ENCODE results near the gene BCL2A1.
"Not testable (repeated sequence)": the region's sequence is repeated elsewhere in the genome, so short reads cannot be mapped to it uniquely, and the experiment has no call there.

Gene BCL2A1

GRCh38 chr15:79970624-79971434, at the start of gene BCL2A1:
BCL2A1 (minus strand) TSS chr15:79971196; CDS start chr15:79971119, 77 bp downstream.
- TF ChIP-seq, protein P1, sequence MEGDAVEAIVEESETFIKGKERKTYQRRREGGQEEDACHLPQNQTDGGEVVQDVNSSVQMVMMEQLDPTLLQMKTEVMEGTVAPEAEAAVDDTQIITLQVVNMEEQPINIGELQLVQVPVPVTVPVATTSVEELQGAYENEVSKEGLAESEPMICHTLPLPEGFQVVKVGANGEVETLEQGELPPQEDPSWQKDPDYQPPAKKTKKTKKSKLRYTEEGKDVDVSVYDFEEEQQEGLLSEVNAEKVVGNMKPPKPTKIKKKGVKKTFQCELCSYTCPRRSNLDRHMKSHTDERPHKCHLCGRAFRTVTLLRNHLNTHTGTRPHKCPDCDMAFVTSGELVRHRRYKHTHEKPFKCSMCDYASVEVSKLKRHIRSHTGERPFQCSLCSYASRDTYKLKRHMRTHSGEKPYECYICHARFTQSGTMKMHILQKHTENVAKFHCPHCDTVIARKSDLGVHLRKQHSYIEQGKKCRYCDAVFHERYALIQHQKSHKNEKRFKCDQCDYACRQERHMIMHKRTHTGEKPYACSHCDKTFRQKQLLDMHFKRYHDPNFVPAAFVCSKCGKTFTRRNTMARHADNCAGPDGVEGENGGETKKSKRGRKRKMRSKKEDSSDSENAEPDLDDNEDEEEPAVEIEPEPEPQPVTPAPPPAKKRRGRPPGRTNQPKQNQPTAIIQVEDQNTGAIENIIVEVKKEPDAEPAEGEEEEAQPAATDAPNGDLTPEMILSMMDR (IDR thresholded peaks at IDR 0.05; ENCODE audit: low read depth, low read length, missing control alignments): no peak
- peak within 1 kb of the TSS; percentile 50 for H3K4me3 ChIP-seq (ENCODE audit: low read depth, low read length)
- peak; percentile 91 for DNase-seq (ENCODE audit: low read depth)

- TF ChIP-seq, protein P1 (IDR thresholded peaks at IDR 0.05; ENCODE audit: low read depth, low read length, missing control alignments): no peak
- DNase-seq (ENCODE audit: low read depth): no peak
- no peak overlapping the region for H3K4me3 ChIP-seq (ENCODE audit: low read depth, low read length)
Observed at GRCh38 chr15:80020731-80021130, 49.7 kb upstream of the BCL2A1 start.

- H3K4me3 ChIP-seq (ENCODE audit: low read depth, low read length): peak overlapping the region; percentile 27; the same call in 1 of the 2 replicates
- DNase-seq (ENCODE audit: low read depth): not testable (repeated sequence)
Observed at GRCh38 chr15:80020149-80020548, 49.2 kb upstream of the BCL2A1 start.

DNA sequence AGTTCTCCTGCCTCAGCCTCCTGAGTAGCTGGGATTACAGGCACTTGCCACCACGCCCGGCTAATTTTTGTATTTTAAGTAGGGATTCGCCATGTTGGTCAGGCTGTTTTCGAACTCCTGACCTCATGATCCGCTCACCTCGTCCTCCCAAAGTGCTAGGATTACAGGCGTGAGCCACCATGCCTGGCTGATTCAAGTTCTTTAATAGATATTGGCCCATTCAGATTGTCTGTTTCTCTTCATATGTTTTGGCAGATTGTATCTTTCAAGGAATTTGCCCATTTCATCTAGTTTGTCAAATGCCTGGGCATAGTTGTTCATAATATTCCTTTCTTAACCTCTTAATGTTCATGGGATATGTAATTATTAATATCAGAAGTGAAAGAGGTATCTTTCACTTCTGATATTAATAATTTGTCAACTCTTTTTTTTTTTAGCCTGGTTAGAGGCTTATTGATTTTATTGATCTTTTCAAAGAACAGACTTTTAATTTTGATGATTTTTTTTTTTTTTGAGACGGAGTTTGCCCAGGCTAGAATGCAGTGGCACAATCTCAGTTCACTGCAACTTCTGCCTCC, 48.3 kb upstream of the BCL2A1 start:
- DNase-seq (ENCODE audit: low read depth): no peak
- TF ChIP-seq, protein P1 (IDR thresholded peaks at IDR 0.05; ENCODE audit: low read depth, low read length, missing control alignments): no peak
- H3K4me3 ChIP-seq (ENCODE audit: low read depth, low read length): peak overlapping the region; percentile 57

- H3K4me3 ChIP-seq (ENCODE audit: low read depth, low read length): peak overlapping the region; percentile 42
- DNase-seq (ENCODE audit: low read depth): not testable (repeated sequence)
Observed at GRCh38 chr15:80017139-80017538, 46.1 kb upstream of the BCL2A1 start.

GRCh38 chr15:80016506-80016905, 45.5 kb upstream of the BCL2A1 start:
- DNase-seq (ENCODE audit: low read depth); H3K4me3 ChIP-seq (ENCODE audit: low read depth, low read length): not testable (repeated sequence)

GRCh38 chr15:80015156-80015555, 44.2 kb upstream of the BCL2A1 start:
- DNase-seq (ENCODE audit: low read depth): no peak
- TF ChIP-seq, protein P1 (IDR thresholded peaks at IDR 0.05; ENCODE audit: low read depth, low read length, missing control alignments): no peak
- H3K4me3 ChIP-seq (ENCODE audit: low read depth, low read length): no peak overlapping the region

DNA sequence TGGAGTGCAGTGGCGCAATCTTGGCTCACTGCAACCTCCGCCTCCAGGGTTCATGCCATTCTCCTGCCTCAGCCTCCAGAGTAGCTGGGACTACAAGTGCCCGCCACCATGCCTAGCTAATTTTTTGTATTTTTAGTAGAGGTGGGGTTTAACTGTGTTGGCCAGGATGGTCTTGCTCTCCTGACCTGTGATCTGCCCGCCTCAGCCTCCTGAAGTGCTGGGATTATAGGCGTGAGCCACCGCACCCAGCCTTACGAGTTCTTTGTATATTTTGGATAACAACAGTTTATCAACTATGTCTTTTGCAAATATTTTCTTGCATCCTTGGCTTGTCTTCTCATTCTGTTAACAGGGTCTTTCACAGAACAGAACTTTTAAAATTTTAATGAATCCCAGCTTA, 43.2 kb upstream of the BCL2A1 start:
- not testable (repeated sequence) for DNase-seq (ENCODE audit: low read depth); H3K4me3 ChIP-seq (ENCODE audit: low read depth, low read length)

GRCh38 chr15:80012060-80012726, 41.2 kb upstream of the BCL2A1 start:
- TF ChIP-seq, protein P1 (IDR thresholded peaks at IDR 0.05; ENCODE audit: low read depth, low read length, missing control alignments): no peak
- no peak overlapping the region for H3K4me3 ChIP-seq (ENCODE audit: low read depth, low read length)
- DNase-seq (ENCODE audit: low read depth): no peak
